ENCODE data around the gene PCBP3. TPM values are rescaled to one million over a fixed set of nuclear protein-coding genes. Genes with fewer than 3 reads are reported as not detected.
"Not testable (repeated sequence)": the region's sequence is repeated elsewhere in the genome, so short reads cannot be mapped to it uniquely, and the experiment has no call there.

The PCBP3 gene
- polyA plus RNA-seq, 5 donors: 1.9 to 2.8 (median 2.2) TPM

GRCh38 chr21:45892156-45892915 lies 248.8 kb downstream of the PCBP3 start:
- DNase-seq: no peak

GRCh38 chr21:45892916-45893739 lies 249.6 kb downstream of the PCBP3 start:
- no peak for DNase-seq

- no peak for DNase-seq
Measured at GRCh38 chr21:45893740-45894449, 250.4 kb downstream of the PCBP3 start.

GRCh38 chr21:45894450-45894825 lies 250.9 kb downstream of the PCBP3 start:
- peak in 1 of 2 donors; percentile 32 for DNase-seq

GRCh38 chr21:45894906-45895777 lies 251.6 kb downstream of the PCBP3 start:
- DNase-seq: no peak

- no peak for DNase-seq
Measured at GRCh38 chr21:45895778-45896370, 252.3 kb downstream of the PCBP3 start.

- DNase-seq: not testable (repeated sequence)
Measured at GRCh38 chr21:45896431-45896830, 252.9 kb downstream of the PCBP3 start.

- no peak for DNase-seq
Measured at GRCh38 chr21:45897191-45898027, 253.9 kb downstream of the PCBP3 start.

GRCh38 chr21:45898028-45898350 lies 254.5 kb downstream of the PCBP3 start:
- DNase-seq: no peak

GRCh38 chr21:45898781-45899180 lies 255.3 kb downstream of the PCBP3 start:
- DNase-seq: no peak

GRCh38 chr21:45899317-45900033 lies 255.9 kb downstream of the PCBP3 start:
- DNase-seq: no peak

GRCh38 chr21:45900034-45900868 lies 256.7 kb downstream of the PCBP3 start:
- no peak for DNase-seq

- no peak for DNase-seq
Measured at GRCh38 chr21:45901061-45901690, 257.7 kb downstream of the PCBP3 start.

- no peak for DNase-seq
Measured at GRCh38 chr21:45902292-45902995, 258.9 kb downstream of the PCBP3 start.

- DNase-seq: no peak
Measured at GRCh38 chr21:45905196-45905595, 261.7 kb downstream of the PCBP3 start.

GRCh38 chr21:45906196-45906805 lies 262.8 kb downstream of the PCBP3 start:
- DNase-seq: no peak

- DNase-seq: no peak
Measured at GRCh38 chr21:45906859-45907258, 263.3 kb downstream of the PCBP3 start.
